Activated naive CD4-positive, alpha-beta T cell treated with anti-CD3 and anti-CD28 coated beads, Interleukin-2, amount 10 ng/mL, durations not matched to agents 7 days and 5 days (primary cell): Measurements from ENCODE around the gene BPIFB1.

Experiments
- CTCF ChIA-PET: fragments of 350-600 bp; sonication (Branson Sonifier 250); formaldehyde crosslinking; loops from one replicate; lab custom pipeline; 2021; ENCODE audit warnings: antibody characterized with exemption; lab: Charles Lee
- DNase-seq: peaks from one replicate; pipeline ENCODE4 v3.0.0-alpha.2; 2020
- H3K27ac Mint-ChIP-seq: one replicate; pipeline ENCODE4 v1.8.0; 2021; ENCODE audit warnings: mild to moderate bottlenecking, moderate library complexity, mixed read lengths
- H3K27me3 Mint-ChIP-seq: one replicate; pipeline ENCODE4 v1.8.0; 2021; ENCODE audit warnings: mild to moderate bottlenecking, mixed read lengths
- H3K36me3 Mint-ChIP-seq: one replicate; pipeline ENCODE4 v1.8.0; 2021; ENCODE audit warnings: mixed read lengths
- H3K4me1 Mint-ChIP-seq: one replicate; pipeline ENCODE4 v1.8.0; 2021; ENCODE audit warnings: mixed read lengths
- H3K4me3 Mint-ChIP-seq: one replicate; pipeline ENCODE4 v1.8.0; 2021; ENCODE audit warnings: mild to moderate bottlenecking, moderate library complexity, mixed read lengths
- H3K9me3 Mint-ChIP-seq: one replicate; pipeline ENCODE4 v1.8.0; 2021; ENCODE audit warnings: mixed read lengths

The BPIFB1 gene

GRCh38 chr20:33296206-33296605 is 13.2 kb downstream of the BPIFB1 start:
- H3K4me3 Mint-ChIP-seq, result no peak overlapping the region
- no peak overlapping the region for H3K27ac Mint-ChIP-seq
- H3K9me3 Mint-ChIP-seq, result no peaks in the 10 kb centered on the region
- peaks cover 3% of the 10 kb centered on the region for H3K4me1 Mint-ChIP-seq
- H3K27me3 Mint-ChIP-seq, result peaks cover 28% of the 10 kb centered on the region
- no peak for DNase-seq
- CTCF ChIA-PET, result interaction anchor here (0.7 kb wide), 1 partner anchor 399 kb away, joined by 3 read pairs; no protein-coding TSS in a partner anchor
- no peaks in the 10 kb centered on the region for H3K36me3 Mint-ChIP-seq

DNA sequence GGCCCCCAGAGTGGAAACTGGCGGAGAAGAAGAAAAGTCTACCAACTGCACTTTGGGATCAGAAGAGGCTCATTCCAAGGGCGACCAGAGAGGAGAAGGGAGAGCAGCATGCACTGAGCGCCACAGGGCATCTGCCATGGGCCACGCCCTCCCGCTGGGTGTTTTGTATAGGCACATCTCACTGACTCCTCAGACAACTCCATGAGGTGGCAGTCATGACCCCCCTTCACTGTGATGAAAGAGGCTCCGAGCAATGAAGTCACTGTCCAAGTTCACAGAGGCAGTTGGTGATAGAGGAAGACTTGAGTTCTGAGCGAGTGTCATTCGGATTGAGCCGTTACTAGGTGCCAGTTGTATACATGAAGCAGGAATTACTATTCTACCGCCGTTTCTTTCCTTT is 15.4 kb downstream of the BPIFB1 start:
- H3K27me3 Mint-ChIP-seq, result peaks cover 23% of the 10 kb centered on the region
- DNase-seq, result no peak
- H3K4me3 Mint-ChIP-seq, result no peak overlapping the region
- CTCF ChIA-PET, result interaction anchor here (1.6 kb wide), 1 partner anchor 27 kb away, joined by 8 read pairs; no protein-coding TSS in a partner anchor
- H3K36me3 Mint-ChIP-seq, result no peaks in the 10 kb centered on the region
- peaks cover 3% of the 10 kb centered on the region for H3K4me1 Mint-ChIP-seq
- H3K9me3 Mint-ChIP-seq, result no peaks in the 10 kb centered on the region
- H3K27ac Mint-ChIP-seq, result no peak overlapping the region

DNA sequence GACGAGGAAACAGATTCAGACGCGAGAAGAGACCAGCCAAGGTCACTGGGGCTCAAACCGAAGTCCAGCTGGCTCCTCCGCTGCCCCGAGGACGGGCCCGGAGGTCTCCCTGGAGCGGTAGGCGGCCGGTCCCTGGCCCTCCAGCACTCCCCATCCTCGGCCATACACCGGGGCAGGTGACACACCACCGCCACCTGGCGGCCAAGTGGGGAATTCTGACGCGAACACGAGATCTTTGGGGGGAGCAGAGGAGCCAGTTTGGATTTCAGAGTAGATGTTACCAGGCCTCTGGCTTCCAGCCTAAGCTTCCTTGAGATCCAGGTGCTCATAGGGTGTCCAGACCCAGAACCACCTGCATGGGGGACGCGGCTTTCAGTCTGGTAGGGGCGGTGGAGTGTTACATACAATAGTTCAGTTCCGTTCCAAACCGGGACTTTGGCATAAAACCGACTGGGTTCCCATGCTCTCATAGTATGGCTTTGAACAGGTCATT is 16.1 kb downstream of the BPIFB1 start:
- H3K27ac Mint-ChIP-seq, result no peak overlapping the region
- H3K4me3 Mint-ChIP-seq, result no peak overlapping the region
- H3K27me3 Mint-ChIP-seq, result peaks cover 23% of the 10 kb centered on the region
- CTCF ChIA-PET, result interaction anchor here (0.6 to 1.6 kb wide), 5 partner anchors 10 to 395 kb away, joined by 3 to 8 read pairs (median 5); no protein-coding TSS in a partner anchor
- no peaks in the 10 kb centered on the region for H3K9me3 Mint-ChIP-seq
- H3K4me1 Mint-ChIP-seq, result peaks cover 3% of the 10 kb centered on the region
- peak; percentile 76 for DNase-seq
- H3K36me3 Mint-ChIP-seq, result no peaks in the 10 kb centered on the region

DNA sequence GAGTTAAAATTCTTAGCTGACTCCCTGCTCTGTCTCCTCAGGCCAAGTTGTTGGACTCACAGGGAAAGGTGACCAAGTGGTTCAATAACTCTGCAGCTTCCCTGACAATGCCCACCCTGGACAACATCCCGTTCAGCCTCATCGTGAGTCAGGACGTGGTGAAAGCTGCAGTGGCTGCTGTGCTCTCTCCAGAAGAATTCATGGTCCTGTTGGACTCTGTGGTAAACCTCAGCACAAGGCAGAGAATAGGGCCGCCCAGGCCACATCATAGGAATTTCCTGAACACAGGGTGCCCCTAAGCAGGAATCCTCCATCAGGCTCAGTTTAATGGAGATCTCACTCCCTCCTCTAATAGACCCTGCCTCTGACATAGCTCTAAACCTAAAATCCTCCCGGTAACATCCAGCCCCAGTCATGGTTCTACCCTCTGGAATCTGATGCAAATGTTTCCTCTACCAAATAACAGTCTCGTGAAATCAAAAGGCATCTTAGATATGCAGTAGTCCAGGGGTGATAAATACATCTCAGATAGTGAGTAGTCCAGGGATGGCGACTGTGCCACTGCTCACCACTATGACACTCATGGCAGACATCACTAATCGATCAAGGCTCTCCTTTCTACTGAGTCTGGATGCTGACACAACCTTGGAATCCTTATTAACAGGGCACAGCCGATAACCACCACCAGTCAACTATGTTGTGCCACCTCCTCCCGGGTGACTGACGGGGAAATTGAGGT is 18.3 kb downstream of the BPIFB1 start:
- CTCF ChIA-PET, result interaction anchor here (0.7 to 1.9 kb wide), 6 partner anchors 10 to 400 kb away, joined by 3 to 7 read pairs (median 4); no protein-coding TSS in a partner anchor
- Mint-ChIP-seq H3K27me3 (peaks cover 21% of the 10 kb centered on the region), H3K9me3 (no peaks in the 10 kb centered on the region), H3K36me3 (no peaks in the 10 kb centered on the region), H3K27ac (no peak overlapping the region), H3K4me1 (peaks cover 3% of the 10 kb centered on the region), H3K4me3 (no peak overlapping the region)
- DNase-seq, result no peak

- H3K4me1 Mint-ChIP-seq, result peaks cover 3% of the 10 kb centered on the region
- H3K9me3 Mint-ChIP-seq, result no peaks in the 10 kb centered on the region
- peaks cover 9% of the 10 kb centered on the region for H3K27me3 Mint-ChIP-seq
- DNase-seq, result no peak
- no peaks in the 10 kb centered on the region for H3K36me3 Mint-ChIP-seq
- CTCF ChIA-PET, result interaction anchor here (0.9 kb wide), 1 partner anchor 12 kb away, joined by 3 read pairs; no protein-coding TSS in a partner anchor
- H3K27ac Mint-ChIP-seq, result no peak overlapping the region
- H3K4me3 Mint-ChIP-seq, result no peak overlapping the region
Observed at GRCh38 chr20:33303595-33303994, 20.6 kb downstream of the BPIFB1 start.

GRCh38 chr20:33304046-33304445 is 21.0 kb downstream of the BPIFB1 start:
- Mint-ChIP-seq H3K4me1 (peaks cover 3% of the 10 kb centered on the region), H3K27ac (no peak overlapping the region), H3K4me3 (no peak overlapping the region), H3K27me3 (peaks cover 7% of the 10 kb centered on the region), H3K9me3 (no peaks in the 10 kb centered on the region), H3K36me3 (no peaks in the 10 kb centered on the region)
- DNase-seq, result no peak
- CTCF ChIA-PET, result no interaction called here

DNA sequence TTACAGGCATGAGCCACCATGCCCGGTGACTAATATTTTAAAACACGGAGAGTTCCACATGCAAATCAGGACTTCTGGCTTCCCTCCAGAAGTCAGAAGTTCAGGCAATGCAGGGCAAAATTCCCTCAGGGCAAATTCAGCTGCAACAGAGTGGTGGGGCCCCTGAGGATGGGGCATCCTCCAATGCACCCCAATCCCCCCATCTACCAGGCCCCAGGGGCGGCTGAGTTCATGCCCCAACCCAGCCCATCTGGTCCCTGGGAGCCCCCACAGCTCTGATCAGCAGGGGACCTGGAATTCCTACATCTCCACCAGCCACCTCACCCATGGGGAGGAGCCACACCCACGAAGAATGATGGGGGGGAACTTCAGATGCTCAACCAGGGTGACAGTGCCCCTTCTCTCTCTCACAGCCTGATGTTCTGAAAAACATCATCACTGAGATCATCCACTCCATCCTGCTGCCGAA is 22.6 kb downstream of the BPIFB1 start:
- H3K4me3 Mint-ChIP-seq, result no peak overlapping the region
- peaks cover 4% of the 10 kb centered on the region for H3K27me3 Mint-ChIP-seq
- DNase-seq, result no peak
- H3K27ac Mint-ChIP-seq, result no peak overlapping the region
- CTCF ChIA-PET, result no interaction called here
- no peaks in the 10 kb centered on the region for H3K36me3 Mint-ChIP-seq
- H3K9me3 Mint-ChIP-seq, result no peaks in the 10 kb centered on the region
- peaks cover 3% of the 10 kb centered on the region for H3K4me1 Mint-ChIP-seq

DNA sequence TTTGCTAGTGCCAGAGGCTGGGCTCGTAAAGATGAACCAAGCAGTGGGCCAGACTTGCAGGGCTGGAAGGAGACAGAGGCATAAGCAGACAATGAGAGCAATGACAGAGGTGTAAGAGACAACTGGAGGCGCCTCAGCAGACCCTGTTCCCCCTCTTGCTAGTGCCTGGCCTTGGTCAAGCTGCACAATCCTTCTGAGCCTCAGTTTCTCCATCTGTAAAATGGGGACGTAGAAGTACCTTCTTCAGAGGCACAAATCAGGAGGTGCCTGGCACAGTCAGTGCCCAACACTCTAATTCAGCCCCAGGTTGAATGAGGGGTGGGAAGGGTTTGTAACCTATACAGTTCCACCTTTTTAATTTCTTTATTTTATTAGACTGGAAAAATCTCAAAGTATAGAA is 23.2 kb downstream of the BPIFB1 start:
- H3K27ac Mint-ChIP-seq, result no peak overlapping the region
- peaks cover 7% of the 10 kb centered on the region for H3K27me3 Mint-ChIP-seq
- H3K9me3 Mint-ChIP-seq, result no peaks in the 10 kb centered on the region
- CTCF ChIA-PET, result no interaction called here
- DNase-seq, result no peak
- no peaks in the 10 kb centered on the region for H3K4me1 Mint-ChIP-seq
- H3K36me3 Mint-ChIP-seq, result no peaks in the 10 kb centered on the region
- H3K4me3 Mint-ChIP-seq, result no peak overlapping the region

- no peak overlapping the region for H3K4me3 Mint-ChIP-seq
- H3K9me3 Mint-ChIP-seq, result no peaks in the 10 kb centered on the region
- peaks cover 11% of the 10 kb centered on the region for H3K27me3 Mint-ChIP-seq
- H3K4me1 Mint-ChIP-seq, result no peaks in the 10 kb centered on the region
- CTCF ChIA-PET, result no interaction called here
- H3K36me3 Mint-ChIP-seq, result no peaks in the 10 kb centered on the region
- no peak for DNase-seq
- H3K27ac Mint-ChIP-seq, result no peak overlapping the region
Observed at GRCh38 chr20:33306807-33307206, 23.8 kb downstream of the BPIFB1 start.

GRCh38 chr20:33308668-33309067 is 25.7 kb downstream of the BPIFB1 start:
- Mint-ChIP-seq H3K27ac (no peak overlapping the region), H3K9me3 (no peaks in the 10 kb centered on the region), H3K4me3 (no peak overlapping the region), H3K4me1 (no peaks in the 10 kb centered on the region), H3K36me3 (no peaks in the 10 kb centered on the region), H3K27me3 (peaks cover 11% of the 10 kb centered on the region)
- CTCF ChIA-PET, result no interaction called here
- DNase-seq, result no peak

DNA sequence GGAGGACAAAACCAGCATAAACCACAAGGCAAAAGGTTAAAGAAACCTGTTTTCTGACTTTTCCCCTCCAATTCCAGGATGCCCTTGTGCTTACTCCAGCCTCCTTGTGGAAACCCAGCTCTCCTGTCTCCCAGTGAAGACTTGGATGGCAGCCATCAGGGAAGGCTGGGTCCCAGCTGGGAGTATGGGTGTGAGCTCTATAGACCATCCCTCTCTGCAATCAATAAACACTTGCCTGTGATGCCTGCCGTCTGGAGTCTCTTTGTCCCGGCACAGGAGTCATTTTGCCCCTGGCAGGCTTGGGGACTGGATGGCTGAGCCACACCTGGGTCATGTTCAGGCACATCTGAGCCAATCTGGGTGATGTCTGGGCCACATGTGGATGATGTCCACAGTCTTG is 26.6 kb downstream of the BPIFB1 start:
- Mint-ChIP-seq H3K27ac (no peak overlapping the region), H3K27me3 (peaks cover 14% of the 10 kb centered on the region), H3K36me3 (no peaks in the 10 kb centered on the region), H3K4me1 (no peaks in the 10 kb centered on the region), H3K4me3 (no peak overlapping the region), H3K9me3 (no peaks in the 10 kb centered on the region)
- DNase-seq, result no peak
- CTCF ChIA-PET, result no interaction called here

DNA sequence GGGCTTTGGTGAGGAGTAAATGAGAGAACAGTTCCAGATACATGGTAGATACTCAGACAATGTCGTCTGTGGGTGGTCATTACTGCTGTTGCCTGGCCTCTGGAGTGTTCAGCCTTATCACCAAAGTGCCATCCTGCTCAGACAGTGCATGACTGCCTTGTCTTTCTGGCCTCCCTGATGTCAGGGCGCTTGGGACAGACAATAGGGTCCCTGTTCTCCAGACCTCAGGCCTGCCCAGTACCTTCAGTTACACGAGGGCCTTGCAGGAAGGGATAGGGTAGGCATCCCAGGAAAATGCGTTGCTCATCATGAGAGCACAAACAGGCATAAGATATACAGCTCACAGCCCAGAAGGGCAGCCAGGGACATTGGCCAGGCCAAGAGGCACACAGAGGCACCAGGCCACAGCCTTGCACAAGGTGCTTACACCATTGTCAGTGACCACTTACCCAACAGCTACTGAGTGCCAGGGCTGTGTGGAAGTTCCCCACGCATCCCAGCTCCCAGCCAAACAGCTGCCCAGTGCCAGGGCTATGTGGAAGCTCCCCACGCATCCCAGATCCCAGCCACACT is 27.4 kb downstream of the BPIFB1 start:
- CTCF ChIA-PET, result no interaction called here
- Mint-ChIP-seq H3K9me3 (no peaks in the 10 kb centered on the region), H3K4me3 (no peak overlapping the region), H3K27ac (no peak overlapping the region), H3K4me1 (no peaks in the 10 kb centered on the region), H3K27me3 (peaks cover 14% of the 10 kb centered on the region), H3K36me3 (no peaks in the 10 kb centered on the region)
- DNase-seq, result no peak

DNA sequence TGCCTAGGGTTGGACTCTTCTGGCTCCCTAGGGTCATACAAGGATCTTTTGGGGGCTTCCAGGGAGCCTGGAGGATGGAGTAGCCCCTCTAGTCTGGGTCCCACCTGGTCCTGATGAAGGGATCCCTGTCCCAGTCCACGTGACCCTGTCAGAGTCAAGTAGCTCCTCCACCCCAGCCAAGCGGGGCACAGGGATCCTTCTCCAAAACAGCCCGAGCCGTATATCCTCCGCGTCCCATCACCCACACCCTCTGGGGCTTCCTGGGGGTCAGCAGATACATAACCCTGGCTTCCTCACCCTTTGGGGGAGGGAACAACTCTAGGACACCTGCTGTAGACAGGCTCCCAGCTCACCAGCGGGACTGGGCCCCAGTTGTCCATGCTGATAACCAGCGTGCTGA is 28.0 kb downstream of the BPIFB1 start:
- no peaks in the 10 kb centered on the region for H3K36me3 Mint-ChIP-seq
- no peaks in the 10 kb centered on the region for H3K4me1 Mint-ChIP-seq
- DNase-seq, result no peak
- no peak overlapping the region for H3K27ac Mint-ChIP-seq
- CTCF ChIA-PET, result no interaction called here
- no peak overlapping the region for H3K4me3 Mint-ChIP-seq
- no peaks in the 10 kb centered on the region for H3K9me3 Mint-ChIP-seq
- H3K27me3 Mint-ChIP-seq, result peaks cover 12% of the 10 kb centered on the region

DNA sequence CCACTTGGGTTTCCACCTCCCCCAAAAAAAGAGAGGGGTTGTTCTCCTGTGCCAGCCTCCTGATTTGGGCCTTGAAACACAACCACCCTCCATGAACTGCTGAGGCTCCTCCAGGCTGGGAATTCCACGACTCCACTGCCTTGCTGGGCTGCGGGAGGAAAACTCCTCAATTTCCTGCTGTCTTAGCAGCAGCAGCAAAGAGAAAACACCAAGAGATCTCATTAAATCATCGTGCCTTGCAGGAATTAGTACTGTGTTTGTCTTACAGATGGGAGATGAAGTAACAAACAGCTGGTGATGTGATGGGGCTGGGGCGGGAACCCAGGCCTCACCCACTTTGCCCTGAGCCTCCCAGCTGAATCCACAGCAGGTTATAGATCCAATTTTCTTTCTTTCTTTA is 29.0 kb downstream of the BPIFB1 start:
- CTCF ChIA-PET, result no interaction called here
- no peak for DNase-seq
- H3K36me3 Mint-ChIP-seq, result no peaks in the 10 kb centered on the region
- peaks cover 18% of the 10 kb centered on the region for H3K27me3 Mint-ChIP-seq
- no peak overlapping the region for H3K4me3 Mint-ChIP-seq
- H3K4me1 Mint-ChIP-seq, result no peaks in the 10 kb centered on the region
- H3K9me3 Mint-ChIP-seq, result no peaks in the 10 kb centered on the region
- no peak overlapping the region for H3K27ac Mint-ChIP-seq

DNA sequence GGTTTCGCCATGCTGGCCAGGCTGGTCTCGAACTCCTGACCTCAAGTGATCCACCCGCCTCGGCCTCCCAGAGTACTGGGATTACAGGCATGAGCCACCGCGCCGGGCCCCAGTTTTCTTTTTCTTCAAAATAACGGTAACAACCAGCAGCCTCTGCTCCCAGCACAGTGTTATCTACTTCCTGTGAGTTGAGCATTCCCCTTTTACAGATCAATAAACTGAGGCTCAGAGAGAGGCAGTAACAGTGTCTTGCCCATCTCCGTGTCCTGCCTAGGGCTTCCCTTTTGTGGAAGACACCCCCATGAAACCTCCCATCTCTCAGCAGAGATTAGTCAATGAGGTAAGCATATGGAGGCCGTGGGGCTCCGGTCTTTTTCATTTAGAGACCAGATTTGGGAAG is 29.6 kb downstream of the BPIFB1 start:
- H3K27me3 Mint-ChIP-seq, result peaks cover 24% of the 10 kb centered on the region
- CTCF ChIA-PET, result no interaction called here
- no peaks in the 10 kb centered on the region for H3K36me3 Mint-ChIP-seq
- no peaks in the 10 kb centered on the region for H3K9me3 Mint-ChIP-seq
- no peak overlapping the region for H3K27ac Mint-ChIP-seq
- DNase-seq, result no peak
- no peaks in the 10 kb centered on the region for H3K4me1 Mint-ChIP-seq
- no peak overlapping the region for H3K4me3 Mint-ChIP-seq
